T-cell (primary cell): ENCODE results near the gene PRPSAP1. TPM values are rescaled to one million over a fixed set of nuclear protein-coding genes. Genes with fewer than 3 reads are reported as not detected.

Experiments used
- total RNA-seq, 35 experiments: library from RNA in 6 of 35; stranded (reverse) in 6 of 35; fragments of 120-200 nt in 1 of 35; gene quantifications; one replicate each; pipeline versions ENCODE4 v1.2.1 to v1.2.4 and lab custom pipeline; 2013 to 2026

PRPSAP1 gene
- total RNA-seq, 5 donors from 2014 or later (not counting 1 experiment from before 2014, with no cell fraction given), result 27.5 to 47.0 (median 40.0) TPM

Other genes with a start within 250 kb of the PRPSAP1 start
- gene FOXJ1, start 212.7 kb downstream of the PRPSAP1 start, total RNA-seq, result 1 to 10 TPM in 4 of 5 donors, under 1 TPM in 1; 0.99 to 3.0 (median 1.7) TPM
- 10 to 100 TPM; 50.7 to 66.5 (median 61.9) TPM for gene RNF157, start 113.4 kb downstream of the PRPSAP1 start, total RNA-seq
- gene UBALD2, start 88.6 kb downstream of the PRPSAP1 start, total RNA-seq, result 100 to 1,000 TPM; 163 to 277 (median 177) TPM
- gene QRICH2, start 45.6 kb downstream of the PRPSAP1 start, total RNA-seq, result 1 to 10 TPM; 3.0 to 4.3 (median 3.4) TPM
- 1 to 10 TPM in 3 of 5 donors, under 1 TPM in 2; 0.70 to 1.6 (median 1.3) TPM for gene SPHK1, start 30.7 kb upstream of the PRPSAP1 start, total RNA-seq
- 10 to 100 TPM; 33.9 to 57.8 (median 47.5) TPM for gene UBE2O, start 99.2 kb upstream of the PRPSAP1 start, total RNA-seq
- not detected for gene AANAT, start 113.7 kb upstream of the PRPSAP1 start, total RNA-seq
- 10 to 100 TPM; 35.2 to 99.0 (median 74.0) TPM for gene RHBDF2, start 147.5 kb upstream of the PRPSAP1 start, total RNA-seq
- gene CYGB, start 183.8 kb upstream of the PRPSAP1 start, total RNA-seq, result under 1 TPM; 0.20 to 0.76 (median 0.65) TPM
- gene PRCD, start 186.1 kb upstream of the PRPSAP1 start, total RNA-seq, result 1 to 10 TPM in 2 of 5 donors, under 1 TPM in 3; 0.66 to 1.3 (median 0.92) TPM
- gene ST6GALNAC2, start 231.9 kb upstream of the PRPSAP1 start, total RNA-seq, result 1 to 10 TPM in 3 of 5 donors, under 1 TPM in 2; 0.55 to 4.7 (median 2.1) TPM